Cardiac septum (tissue), 1 donor: ENCODE results near the gene MLLT10. TPM values are rescaled to one million over a fixed set of nuclear protein-coding genes. Genes with fewer than 3 reads are reported as not detected.

Experiments
- DNase-seq: peaks from one replicate; pipeline ENCODE4 v3.0.0-alpha.2; 2020; ENCODE audit warnings: low spot score
- intact Hi-C: fragments of 100-400 bp; cut with DNase I; formaldehyde crosslinking; loops from one replicate; pipeline ENCODE4 v1.14.0; 2022
- total RNA-seq: library from RNA; stranded (reverse); fragmentation: NEBNext Ultra II Directional; extraction: Animal tissue kit (Norgen Biotek cat#: 25700); gene quantifications from one replicate; pipeline ENCODE4 v1.2.1, GENCODE V29; 2021
- donor health status: DM: no; HTN: no; CAD: no.

MLLT10 gene
- total RNA-seq, 1 donor from 2014 or later, result 32.5 TPM

GRCh38 chr10:21661935-21662334 is 127.9 kb downstream of the MLLT10 start:
- intact Hi-C loops, result no loop called here
- no peak for DNase-seq

GRCh38 chr10:21662635-21663034 is 128.6 kb downstream of the MLLT10 start:
- intact Hi-C loops, result no loop called here
- no peak for DNase-seq

GRCh38 chr10:21668831-21669230 is 134.8 kb downstream of the MLLT10 start:
- DNase-seq, result no peak
- intact Hi-C loops, result no loop called here

- intact Hi-C loops, result no loop called here
- DNase-seq, result no peak
These were observed 136.4 kb downstream of the MLLT10 start for GRCh38 chr10:21670391-21670790.

- intact Hi-C loops, result no loop called here
- no peak for DNase-seq
These were observed 139.6 kb downstream of the MLLT10 start for GRCh38 chr10:21673668-21674067.

- intact Hi-C loops, result no loop called here
- DNase-seq, result no peak
These were observed 141.2 kb downstream of the MLLT10 start for GRCh38 chr10:21675157-21675796.

GRCh38 chr10:21677551-21677950 is 143.5 kb downstream of the MLLT10 start:
- no peak for DNase-seq
- intact Hi-C loops, result no loop called here

GRCh38 chr10:21681156-21681555 is 147.1 kb downstream of the MLLT10 start:
- no peak for DNase-seq
- intact Hi-C loops, result no loop called here

- intact Hi-C loops, result no loop called here
- no peak for DNase-seq
These were observed 153.4 kb downstream of the MLLT10 start for GRCh38 chr10:21687266-21688008.

GRCh38 chr10:21688009-21688332 is 153.9 kb downstream of the MLLT10 start:
- no peak for DNase-seq
- intact Hi-C loops, result no loop called here

GRCh38 chr10:21688870-21689269 is 154.8 kb downstream of the MLLT10 start:
- no peak for DNase-seq
- intact Hi-C loops, result no loop called here

- intact Hi-C loops, result no loop called here
These were observed 155.8 kb downstream of the MLLT10 start for GRCh38 chr10:21689881-21690280.

GRCh38 chr10:21692916-21693315 is 158.9 kb downstream of the MLLT10 start:
- DNase-seq, result no peak
- intact Hi-C loops, result no loop called here

More at GRCh38 chr10:21689881-21690280, 155.8 kb downstream of the MLLT10 start:
- no peak for DNase-seq

GRCh38 chr10:21693418-21693817 is 159.4 kb downstream of the MLLT10 start:
- intact Hi-C loops, result no loop called here
- DNase-seq, result no peak

GRCh38 chr10:21694631-21695030 is 160.6 kb downstream of the MLLT10 start:
- DNase-seq, result no peak
- intact Hi-C loops, result no loop called here

GRCh38 chr10:21696302-21696701 is 162.3 kb downstream of the MLLT10 start:
- intact Hi-C loops, result no loop called here
- DNase-seq, result no peak

GRCh38 chr10:21699575-21699974 is 165.5 kb downstream of the MLLT10 start:
- intact Hi-C loops, result no loop called here
- DNase-seq, result no peak

- intact Hi-C loops, result no loop called here
- no peak for DNase-seq
These were observed 166.4 kb downstream of the MLLT10 start for GRCh38 chr10:21700474-21700873.

GRCh38 chr10:21702633-21703111 is 168.6 kb downstream of the MLLT10 start:
- intact Hi-C loops, result no loop called here
- no peak for DNase-seq

GRCh38 chr10:21705142-21705827 is 171.3 kb downstream of the MLLT10 start:
- intact Hi-C loops, result no loop called here
- DNase-seq, result peak; percentile 68

- DNase-seq, result no peak
- intact Hi-C loops, result no loop called here
These were observed 171.8 kb downstream of the MLLT10 start for GRCh38 chr10:21705828-21706176.
